HG03439 (cell line): ENCODE data around the gene EXOSC7.

Source experiments
- ATAC-seq: cut with Tn5 transposase; IDR thresholded peaks from one replicate; pipeline ENCODE4 v1.9.1; 2021; ENCODE audit warnings: mild to moderate bottlenecking, moderate library complexity; ENCODE audit not compliant: unreplicated experiment

Gene EXOSC7

DNA sequence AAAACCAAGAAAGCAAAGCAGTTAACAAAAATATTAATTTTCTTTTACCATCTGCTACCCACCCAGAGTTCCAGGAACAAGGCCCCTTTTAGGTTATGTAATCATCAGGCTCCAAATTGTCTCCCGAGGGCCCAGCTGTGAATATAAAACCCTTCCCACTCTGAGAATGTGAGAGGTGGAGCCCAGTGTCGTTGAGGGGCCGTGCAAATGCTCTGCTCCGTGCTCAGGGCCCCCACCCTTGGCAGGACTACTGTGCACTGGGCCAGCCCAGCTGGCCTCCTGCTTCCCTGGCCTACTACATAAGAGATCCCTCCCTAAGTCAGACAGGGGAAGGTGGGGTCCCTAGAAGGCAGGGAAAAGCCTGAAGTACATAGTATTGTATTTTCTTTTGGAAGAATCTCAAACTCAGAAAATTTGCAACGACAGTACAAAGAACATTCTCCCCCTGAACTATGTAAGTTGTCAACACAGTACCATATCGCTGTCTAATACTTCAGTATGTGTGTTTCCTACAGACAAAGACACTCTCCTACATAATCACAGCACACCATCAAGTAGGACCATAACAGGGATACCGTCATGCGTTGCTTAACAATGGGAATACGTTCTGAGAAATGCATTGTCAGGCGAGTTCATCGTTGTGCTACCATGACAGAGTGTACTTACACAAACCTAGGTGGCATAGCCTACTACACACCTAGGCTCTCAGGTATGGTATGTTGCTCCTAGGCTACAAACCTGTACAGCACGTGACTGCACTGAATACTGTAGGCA lies 45.7 kb downstream of the EXOSC7 start:
- no peak for ATAC-seq

DNA sequence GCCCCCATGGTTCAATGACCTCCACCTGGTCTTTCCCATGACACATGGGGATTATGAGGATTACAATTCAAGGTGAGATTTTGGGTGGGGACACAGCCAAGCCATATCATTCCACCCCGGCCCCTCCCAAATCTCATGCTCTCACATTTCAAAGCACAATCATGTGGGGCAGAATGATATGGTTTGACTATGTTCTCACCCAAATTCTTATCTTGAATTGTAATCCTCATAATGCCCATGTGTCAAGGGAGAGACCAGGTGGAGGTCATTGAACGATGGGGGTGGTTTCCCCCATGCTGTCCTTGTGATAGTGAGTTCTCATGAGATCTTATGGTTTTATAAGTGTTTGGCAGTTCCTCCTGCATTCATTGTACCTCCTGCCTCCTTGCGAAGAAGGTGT lies 47.6 kb downstream of the EXOSC7 start:
- no peak for ATAC-seq

DNA sequence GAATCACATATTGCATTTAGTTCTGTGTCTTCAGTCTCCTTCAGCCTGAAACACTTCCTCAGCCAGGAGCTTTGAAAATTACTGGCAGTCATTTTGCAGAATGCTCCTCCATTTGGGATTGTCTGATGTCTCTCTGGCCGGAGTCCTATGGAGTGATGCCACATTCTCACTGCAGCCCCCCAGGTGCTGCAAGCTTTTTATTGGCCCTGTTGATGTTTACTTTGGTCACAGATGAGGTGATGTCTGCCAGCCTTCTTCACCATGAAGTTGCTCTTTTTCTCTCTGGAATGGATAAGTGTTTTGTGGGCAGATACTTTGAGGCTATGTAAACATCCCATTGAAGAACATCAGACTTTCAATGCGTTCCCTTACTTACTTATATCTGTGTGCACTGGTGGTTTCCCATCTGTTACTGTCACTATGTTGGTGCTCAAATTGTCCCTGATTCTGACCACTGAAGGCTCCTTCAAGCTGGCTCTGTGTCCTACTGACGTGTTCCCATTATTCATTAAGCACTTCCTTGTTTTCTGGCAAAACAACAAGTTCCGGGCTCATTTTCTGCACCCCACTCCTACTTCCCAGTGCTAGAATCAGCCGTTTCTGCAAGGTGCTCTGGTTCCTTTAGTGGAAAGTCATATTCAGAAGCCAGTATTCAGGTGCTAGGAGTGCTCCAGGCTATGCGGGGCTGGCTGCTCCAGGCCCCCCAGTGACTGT lies 48.7 kb downstream of the EXOSC7 start:
- no peak for ATAC-seq

DNA sequence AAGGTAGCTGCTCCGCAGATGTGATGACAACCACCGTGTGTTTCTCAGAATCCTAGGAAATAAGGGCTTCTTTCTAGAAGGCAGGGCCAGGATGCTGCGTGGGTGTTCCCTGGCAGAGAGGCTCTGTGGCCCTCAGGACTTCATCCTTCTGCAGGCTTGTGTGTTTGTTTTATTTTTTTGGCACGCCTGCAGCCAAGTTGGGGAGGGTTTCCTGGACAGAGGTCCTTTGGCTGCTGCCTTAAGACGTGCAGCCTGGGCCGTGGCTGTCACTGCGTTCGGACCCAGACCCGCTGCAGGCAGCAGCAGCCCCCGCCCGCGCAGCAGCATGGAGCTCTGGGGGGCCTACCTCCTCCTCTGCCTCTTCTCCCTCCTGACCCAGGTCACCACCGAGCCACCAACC lies 50.0 kb downstream of the EXOSC7 start, which contains the start of gene CLEC3B:
TSS of gene CLEC3B (plus strand) at position 266 of the 400 bp plus-strand sequence. CDS start at position 326, 60 bp downstream.
- no peak for ATAC-seq

DNA sequence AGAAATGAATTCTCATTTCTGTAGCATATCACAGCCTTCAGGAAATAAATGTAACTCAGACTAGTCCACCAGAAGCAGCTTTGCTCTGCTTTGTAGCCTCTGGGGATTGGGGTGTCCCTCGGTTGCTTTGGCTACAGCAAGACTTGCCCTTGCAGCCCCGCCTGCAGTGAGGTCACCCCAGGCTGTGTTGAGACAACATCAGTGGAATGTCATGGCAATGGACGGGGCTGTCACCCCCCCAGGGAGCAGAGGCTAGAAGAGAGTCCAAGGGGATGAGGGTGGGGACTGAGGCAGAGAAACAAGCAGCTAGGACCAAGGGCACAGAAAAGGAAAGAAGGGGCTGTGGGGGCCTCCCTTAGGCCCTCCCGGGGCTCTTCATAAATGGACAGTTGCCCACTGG lies 50.9 kb downstream of the EXOSC7 start:
- no peak for ATAC-seq

DNA sequence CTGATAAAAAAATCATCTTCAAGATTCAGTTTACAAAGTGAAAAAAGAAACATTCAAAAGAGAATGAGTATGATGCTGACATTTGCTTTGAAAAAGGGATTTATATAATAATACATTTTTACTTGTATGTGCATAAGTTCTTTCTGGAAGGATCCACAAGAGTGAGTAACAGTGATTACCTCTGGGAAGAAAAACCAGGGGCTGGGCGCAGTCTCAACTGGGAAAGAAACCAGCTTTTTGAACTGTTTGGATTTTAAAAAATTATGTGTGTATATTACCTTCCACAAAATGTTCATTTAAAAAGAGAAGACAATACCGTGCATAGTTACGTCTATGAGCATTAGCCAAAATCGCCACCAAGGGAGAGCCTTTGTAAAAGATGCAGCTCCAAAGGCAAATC lies 51.4 kb downstream of the EXOSC7 start:
- no peak for ATAC-seq

DNA sequence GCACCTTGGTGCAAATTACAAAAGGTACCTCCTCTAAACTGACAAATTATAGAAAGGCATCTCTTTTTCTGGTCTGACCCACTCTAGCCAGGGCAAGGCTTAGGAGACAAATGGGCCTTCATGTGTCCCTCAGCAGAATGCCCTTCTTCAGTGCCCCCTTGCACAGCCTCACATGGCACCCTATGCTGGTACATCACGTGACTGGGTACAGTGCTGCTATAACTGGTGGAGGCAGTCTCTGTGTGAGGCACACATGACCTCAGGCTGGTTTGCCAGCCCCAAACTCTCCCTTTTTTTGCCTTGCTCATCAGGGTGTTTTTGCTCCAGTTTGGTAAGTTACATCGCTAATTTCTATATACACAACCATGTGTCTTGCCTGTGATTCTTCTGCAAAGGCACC lies 53.2 kb downstream of the EXOSC7 start:
- no peak for ATAC-seq

DNA sequence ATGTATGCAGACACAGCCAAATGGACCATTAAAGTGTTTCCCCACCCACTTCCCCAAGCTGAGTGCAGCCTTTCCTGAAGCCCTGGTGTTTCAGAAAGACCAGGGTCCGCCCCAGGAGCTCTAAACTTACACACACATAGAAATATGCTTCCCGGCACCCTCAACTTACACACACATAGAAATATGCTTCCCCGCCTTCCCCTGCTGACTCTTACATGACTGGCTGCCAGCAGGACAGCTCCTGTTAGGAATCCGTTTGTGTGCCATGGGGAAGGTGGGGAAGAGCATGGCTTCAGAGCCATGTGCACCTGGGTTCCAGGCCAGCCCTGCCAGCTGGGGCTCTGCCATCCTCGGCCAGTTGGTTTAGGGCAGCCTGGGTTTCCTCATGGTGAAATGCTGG lies 53.6 kb downstream of the EXOSC7 start:
- no peak for ATAC-seq

DNA sequence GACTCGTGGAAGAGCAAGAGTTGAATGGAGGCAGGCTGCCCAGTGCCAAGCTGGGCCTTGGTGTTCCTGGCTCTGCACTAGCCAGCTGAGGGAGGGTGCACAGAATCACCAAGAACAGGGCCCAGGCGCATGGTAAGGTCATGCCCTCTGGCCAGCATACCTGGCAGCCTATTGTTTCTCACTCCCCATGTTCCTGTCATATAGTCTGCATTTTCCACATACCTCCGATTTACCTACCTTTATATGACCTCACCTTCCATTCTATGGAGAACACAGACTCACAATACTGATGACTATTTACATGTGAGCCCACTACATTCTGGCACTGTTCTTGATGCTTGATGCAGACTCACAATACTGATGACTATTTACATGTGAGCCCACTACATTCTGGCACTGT lies 55.5 kb downstream of the EXOSC7 start:
- no peak for ATAC-seq

DNA sequence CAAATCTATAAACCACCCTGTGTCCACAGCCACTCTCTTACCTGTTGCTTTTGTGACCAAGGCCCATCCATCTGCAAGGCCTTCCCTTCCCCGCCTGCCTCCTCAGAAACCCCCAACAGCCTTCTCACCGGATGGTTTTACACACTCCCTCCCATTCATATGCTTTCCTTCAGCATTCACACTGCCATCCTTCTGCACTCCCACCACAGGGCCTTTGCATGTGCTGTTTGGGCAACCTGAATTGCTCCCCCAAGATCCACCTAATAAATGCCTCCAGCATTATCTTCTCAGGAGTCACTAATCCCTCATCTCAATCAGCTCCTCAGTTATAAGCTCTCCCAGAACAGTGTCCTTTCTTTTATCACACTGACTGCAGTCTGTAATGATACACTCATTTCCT lies 56.1 kb downstream of the EXOSC7 start:
- no peak for ATAC-seq

DNA sequence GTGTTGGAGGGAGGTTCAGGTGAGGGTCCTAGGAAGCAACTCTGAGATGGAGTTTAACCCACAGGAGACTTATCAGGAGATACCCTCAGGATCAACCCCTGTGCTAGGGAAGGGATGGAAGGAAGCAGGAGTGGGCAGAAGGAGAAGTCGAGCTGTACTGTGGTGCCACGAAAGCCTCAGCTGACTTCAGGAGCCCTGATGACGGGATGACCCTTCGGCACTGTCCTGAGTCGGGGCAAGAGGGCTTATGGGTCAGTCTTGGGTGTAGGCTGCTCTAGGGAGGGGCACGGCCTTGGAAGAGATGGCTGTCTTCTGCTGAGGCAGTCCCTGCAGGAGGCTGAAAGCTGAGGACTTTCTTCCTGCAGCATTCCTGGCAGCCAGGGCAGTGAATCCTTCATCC lies 57.7 kb downstream of the EXOSC7 start:
- ATAC-seq, result no peak

DNA sequence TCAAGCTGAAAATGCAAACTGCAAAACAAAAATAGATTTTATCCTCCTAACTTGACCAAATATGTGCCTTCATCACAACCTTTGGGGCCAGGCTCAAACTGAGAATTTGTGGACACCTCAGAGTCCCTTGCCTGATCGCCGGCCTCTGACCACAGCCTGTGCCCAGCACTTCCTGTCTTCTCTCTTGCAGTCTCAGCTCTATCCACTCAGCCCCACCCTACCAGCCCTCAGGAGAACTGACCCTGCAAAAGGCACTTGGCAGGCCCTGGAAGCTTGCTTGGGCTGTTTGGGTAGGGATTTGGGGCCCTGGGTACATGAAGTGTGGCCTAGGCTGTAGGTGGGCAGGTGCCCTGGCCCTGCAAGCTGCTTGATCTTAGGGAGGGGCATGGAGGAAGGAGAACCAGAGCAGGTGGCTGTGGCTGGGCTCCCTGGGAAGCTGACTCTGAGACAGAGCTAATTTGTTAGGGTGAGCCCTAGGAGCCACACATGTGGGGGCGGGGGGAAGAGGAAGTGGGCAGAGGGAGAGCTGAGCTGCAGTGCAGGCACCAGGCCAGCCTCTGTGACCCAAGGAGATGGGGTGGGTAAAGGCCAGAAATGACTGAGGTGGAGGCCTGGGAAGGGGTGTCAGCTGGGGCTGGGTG lies 58.7 kb downstream of the EXOSC7 start:
- ATAC-seq, result no peak

DNA sequence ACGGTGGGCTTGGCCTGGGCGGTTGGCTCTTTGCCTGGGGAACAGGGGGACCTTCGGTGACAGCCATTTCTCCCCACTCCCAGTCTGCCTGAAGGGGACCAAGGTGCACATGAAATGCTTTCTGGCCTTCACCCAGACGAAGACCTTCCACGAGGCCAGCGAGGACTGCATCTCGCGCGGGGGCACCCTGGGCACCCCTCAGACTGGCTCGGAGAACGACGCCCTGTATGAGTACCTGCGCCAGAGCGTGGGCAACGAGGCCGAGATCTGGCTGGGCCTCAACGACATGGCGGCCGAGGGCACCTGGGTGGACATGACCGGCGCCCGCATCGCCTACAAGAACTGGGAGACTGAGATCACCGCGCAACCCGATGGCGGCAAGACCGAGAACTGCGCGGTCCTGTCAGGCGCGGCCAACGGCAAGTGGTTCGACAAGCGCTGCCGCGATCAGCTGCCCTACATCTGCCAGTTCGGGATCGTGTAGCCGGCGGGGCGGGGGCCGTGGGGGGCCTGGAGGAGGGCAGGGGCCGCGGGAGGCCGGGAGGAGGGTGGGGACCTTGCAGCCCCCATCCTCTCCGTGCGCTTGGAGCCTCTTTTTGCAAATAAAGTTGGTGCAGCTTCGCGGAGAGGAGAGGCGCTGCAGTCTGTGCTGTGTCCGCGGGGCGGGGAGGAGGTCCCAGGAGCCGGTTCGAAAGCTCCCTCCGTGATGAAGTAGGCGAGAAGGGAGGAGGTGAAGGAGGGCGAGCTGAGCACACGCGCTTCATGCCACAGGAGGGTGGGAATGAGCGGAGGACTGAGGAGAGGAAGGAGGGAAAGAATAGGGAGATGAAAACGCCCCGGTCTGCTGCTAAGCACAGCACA lies 59.6 kb downstream of the EXOSC7 start:
- no peak for ATAC-seq

DNA sequence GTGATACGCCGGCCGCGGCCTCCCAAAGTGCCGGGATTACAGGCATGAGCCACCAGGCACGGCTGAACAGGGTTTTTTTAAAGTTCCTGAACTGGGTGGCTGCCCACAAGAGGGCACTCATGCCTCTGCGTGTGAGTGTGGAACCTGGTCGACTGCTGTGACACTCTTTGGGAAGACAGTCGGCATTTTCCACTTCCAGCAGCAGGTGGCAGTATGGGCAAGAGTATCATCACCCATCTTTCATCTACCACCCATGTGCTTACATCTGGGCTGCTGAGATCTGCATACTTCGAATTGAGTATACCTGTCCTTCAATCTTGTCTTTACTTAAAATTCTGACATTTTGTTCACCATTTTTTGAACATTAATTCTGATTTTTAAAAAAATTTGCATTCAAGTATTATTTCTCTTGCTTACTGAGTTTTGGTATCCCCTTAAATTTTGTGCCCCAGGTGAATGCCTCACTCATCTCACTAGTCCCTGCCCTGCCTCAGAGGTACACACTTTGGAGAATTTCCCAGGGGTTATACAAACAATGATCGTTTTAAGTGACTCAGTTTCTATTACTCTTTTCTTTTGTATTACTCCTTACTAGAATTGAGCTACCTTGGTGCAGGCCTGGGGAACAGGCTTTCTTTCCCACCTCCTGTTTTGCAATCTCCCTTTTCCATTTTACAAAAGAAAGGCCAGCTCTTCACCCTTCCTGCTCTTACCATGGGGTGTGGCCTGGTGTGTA lies 61.8 kb downstream of the EXOSC7 start:
- peak; percentile 70 for ATAC-seq

DNA sequence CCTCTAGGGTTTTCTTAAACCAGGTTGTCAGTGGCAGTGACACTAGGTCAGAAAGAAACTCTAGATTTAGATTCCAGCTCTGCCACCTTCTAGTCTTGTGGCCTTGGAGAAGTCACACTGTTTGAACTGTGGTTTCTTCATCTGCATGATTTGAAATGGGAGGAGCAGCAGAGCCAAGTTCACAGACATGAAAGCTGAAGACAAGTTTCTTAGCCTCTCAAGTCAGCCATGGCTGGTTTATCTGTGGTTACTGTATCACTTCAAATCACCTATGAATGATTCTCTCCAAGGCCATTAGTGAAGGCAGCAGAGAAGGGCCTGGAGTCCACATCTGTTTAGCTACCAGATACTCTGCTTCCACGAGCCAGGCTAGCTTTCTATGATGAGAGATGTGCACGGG lies 65.6 kb downstream of the EXOSC7 start:
- ATAC-seq, result no peak

DNA sequence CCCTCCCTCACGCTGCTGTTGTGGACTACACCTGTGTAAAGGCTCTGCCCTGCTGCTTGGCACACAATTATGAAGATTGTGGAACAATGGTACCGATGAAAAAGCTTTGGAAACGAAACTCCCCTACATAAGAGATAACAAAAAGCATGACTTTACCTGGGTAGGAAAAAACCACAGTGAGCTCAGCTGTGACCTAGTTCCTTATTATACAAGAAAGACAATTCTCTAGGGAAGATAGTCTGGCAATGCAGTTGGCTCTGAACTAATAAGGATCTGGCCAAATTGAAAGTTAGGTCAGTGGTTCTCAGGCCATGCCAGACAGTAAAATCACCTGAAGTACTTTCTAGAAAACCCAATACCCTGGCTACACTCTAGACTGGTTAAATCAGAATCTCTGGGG lies 66.1 kb downstream of the EXOSC7 start:
- no peak for ATAC-seq

DNA sequence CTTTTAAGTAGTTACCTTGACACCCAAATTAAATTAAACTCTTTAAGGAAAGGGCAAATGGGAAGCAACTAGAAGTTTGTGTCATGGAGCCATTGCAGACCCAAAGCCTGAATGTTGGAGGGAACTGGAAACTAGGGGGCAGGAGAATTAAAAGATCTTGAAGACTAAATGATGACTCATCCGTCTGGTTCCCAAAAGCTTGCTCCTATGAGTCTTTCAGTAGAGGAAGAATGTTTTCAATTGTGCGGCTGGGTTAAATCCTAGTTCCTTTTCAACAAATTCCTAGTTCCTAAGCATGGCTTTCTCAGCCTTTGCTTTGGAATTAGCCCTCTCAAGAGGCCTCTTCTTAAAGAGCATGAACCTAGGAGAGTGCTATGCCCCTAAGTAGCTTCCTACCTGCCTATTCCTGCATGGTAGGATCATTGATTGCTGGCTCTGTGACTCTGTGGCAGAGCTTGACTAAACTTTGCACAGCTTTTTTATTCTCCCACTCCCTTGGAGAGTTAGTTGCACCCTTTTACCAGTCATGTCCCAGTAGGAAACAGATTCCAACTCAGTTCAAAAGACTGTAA lies 67.8 kb downstream of the EXOSC7 start:
- no peak for ATAC-seq

DNA sequence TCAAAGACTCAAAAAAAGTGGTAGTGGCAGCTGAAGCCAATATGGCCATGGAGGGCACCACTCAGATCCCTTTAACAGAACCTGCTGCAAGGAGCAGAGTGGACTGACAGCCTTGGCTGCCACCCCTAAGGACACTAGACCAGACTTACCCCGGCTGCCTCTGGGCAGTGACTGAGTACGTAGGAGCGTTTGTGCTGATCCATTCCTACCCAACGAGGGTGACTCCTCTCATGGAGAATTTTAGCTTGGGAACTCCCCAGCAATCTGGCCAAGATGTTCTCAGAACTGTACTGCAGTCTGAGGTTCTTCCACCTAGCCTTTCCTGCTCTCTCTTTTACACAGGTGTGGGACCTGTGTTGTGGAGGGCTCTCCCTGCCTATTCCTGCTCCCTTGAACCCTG lies 72.2 kb downstream of the EXOSC7 start:
- ATAC-seq, result no peak

DNA sequence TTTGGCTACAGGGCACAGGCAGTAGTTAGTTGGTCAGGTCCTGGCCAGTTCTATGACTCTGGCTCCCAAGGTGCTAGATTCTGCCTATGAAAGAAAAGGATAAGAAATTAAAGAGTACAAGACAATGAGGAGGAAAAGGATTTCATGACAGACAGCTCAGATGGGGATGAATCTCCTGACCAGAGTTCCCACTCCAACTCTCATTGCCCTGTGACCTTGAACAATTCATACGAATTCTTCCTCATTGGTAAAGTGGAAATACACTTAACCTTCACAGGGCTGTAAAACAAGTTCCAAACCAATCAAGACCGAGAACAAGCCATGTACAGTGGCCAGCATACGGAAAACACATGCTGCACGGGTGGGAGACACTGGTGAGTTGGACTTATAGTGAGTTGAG lies 73.8 kb downstream of the EXOSC7 start:
- ATAC-seq, result no peak

DNA sequence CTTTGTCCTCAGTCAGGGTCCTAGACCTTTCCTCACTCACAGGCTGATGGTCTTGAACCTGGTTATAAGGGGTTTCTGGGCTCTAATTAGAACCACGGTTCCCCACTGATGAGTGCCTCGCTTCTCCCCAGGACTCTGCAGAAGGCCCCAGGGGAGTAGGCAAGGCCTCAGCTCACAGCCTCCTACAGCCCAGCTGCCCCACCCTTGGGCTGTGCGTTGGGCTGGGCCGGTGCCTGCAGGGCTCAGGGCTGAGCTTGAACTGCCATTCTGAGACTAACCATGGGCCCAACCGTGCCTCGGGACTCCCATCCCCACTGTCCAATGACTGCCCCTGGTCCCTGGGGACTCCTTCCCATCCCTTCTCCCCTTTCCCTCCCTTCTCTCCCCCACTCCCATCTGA lies 75.6 kb downstream of the EXOSC7 start:
- no peak for ATAC-seq
